ENCODE results near the gene B4GALNT3. TPM values are rescaled to one million over a fixed set of nuclear protein-coding genes. Genes with fewer than 3 reads are reported as not detected.
A peak's percentile ranks its signal among the peaks of the same experiment; 100 is the strongest.

The B4GALNT3 gene
- total RNA-seq, 4 donors from 2014 or later: under 0.01 to 0.80 (median 0.36) TPM

DNA sequence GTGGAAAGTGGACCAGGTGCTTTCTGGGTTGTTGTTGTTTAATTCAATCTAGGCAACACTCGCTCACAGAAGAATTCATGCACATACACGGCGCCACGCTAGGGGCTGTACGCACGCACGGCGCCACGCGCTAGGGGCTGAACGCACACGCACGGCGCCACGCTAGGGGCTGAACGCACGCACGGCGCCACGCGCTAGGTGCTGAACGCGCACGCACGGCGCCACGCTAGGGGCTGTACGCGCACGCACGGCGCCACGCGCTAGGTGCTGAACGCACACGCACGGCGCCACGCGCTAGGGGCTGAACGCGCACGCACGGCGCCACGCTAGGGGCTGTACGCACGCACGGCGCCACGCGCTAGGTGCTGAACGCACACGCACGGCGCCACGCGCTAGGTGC lies 149.2 kb downstream of the B4GALNT3 start:
- intact Hi-C loops (cut with DNase I): no loop called here
- 96% methylated on average over 57 of the region's 58 CpGs for WGBS

DNA sequence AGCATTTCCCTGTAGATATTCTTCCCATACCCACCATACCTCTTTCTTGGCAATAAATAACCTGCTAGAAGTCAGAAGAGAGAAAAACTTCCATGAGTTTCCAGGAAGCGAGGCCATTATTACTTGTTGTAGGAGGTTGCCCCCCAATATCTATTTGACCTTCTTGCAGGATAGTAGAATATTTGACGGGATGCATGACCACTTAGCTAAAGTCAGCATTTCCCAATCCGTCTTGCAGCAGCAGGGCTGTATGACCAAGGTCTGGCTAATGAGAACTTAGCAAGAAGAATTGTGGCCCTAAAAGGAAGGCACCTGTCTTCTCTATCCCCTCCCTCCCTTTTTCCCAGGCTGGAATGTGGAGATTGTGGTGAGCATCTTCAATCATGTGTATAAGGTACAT lies 152.0 kb downstream of the B4GALNT3 start:
- H3K36me3 ChIP-seq: no peaks in the 10 kb centered on the region
- H3K27me3 ChIP-seq: no peaks in the 10 kb centered on the region
- no peak overlapping the region for H3K27ac ChIP-seq (replicated peaks in 1 of 4)
- no peak overlapping the region for H3K4me3 ChIP-seq
- H3K4me1 ChIP-seq: peaks cover 17 to 53% (median 45%) of the 10 kb centered on the region in 4 donors
- H3K9me3 ChIP-seq: no peaks in the 10 kb centered on the region
- intact Hi-C loops (cut with DNase I): no loop called here
- DNase-seq (ENCODE audit: extremely low spot score): no peak
- TF ChIP-seq POLR2A (IDR thresholded peaks at IDR 0.05; ENCODE audit: low read depth): no peak
- TF ChIP-seq, protein P1, sequence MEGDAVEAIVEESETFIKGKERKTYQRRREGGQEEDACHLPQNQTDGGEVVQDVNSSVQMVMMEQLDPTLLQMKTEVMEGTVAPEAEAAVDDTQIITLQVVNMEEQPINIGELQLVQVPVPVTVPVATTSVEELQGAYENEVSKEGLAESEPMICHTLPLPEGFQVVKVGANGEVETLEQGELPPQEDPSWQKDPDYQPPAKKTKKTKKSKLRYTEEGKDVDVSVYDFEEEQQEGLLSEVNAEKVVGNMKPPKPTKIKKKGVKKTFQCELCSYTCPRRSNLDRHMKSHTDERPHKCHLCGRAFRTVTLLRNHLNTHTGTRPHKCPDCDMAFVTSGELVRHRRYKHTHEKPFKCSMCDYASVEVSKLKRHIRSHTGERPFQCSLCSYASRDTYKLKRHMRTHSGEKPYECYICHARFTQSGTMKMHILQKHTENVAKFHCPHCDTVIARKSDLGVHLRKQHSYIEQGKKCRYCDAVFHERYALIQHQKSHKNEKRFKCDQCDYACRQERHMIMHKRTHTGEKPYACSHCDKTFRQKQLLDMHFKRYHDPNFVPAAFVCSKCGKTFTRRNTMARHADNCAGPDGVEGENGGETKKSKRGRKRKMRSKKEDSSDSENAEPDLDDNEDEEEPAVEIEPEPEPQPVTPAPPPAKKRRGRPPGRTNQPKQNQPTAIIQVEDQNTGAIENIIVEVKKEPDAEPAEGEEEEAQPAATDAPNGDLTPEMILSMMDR (IDR thresholded peaks at IDR 0.05): no peak
- no peak for TF ChIP-seq POLR2AphosphoS5 (IDR thresholded peaks at IDR 0.05)
- no peak for TF ChIP-seq EP300 (IDR thresholded peaks at IDR 0.05)
- 93% methylated on average over 3 of the region's 3 CpGs for WGBS

More for the DNA sequence above, 149.2 kb downstream of the B4GALNT3 start:
- DNase-seq (ENCODE audit: extremely low spot score): no peak
- no peaks in the 10 kb centered on the region for H3K27me3 ChIP-seq
- no peaks in the 10 kb centered on the region for H3K9me3 ChIP-seq
- no peaks in the 10 kb centered on the region for H3K36me3 ChIP-seq
- TF ChIP-seq EP300 (IDR thresholded peaks at IDR 0.05) (no peak), POLR2AphosphoS5 (IDR thresholded peaks at IDR 0.05) (no peak), POLR2A (IDR thresholded peaks at IDR 0.05; ENCODE audit: low read depth) (no peak)
- TF ChIP-seq, protein P1 (IDR thresholded peaks at IDR 0.05): no peak
- peaks cover 14 to 30% (median 28%) of the 10 kb centered on the region in 4 donors for H3K4me1 ChIP-seq
- H3K27ac ChIP-seq (replicated peaks in 1 of 4): peak overlapping the region in 1 of 4 donors; percentile 6
- no peak overlapping the region for H3K4me3 ChIP-seq

DNA sequence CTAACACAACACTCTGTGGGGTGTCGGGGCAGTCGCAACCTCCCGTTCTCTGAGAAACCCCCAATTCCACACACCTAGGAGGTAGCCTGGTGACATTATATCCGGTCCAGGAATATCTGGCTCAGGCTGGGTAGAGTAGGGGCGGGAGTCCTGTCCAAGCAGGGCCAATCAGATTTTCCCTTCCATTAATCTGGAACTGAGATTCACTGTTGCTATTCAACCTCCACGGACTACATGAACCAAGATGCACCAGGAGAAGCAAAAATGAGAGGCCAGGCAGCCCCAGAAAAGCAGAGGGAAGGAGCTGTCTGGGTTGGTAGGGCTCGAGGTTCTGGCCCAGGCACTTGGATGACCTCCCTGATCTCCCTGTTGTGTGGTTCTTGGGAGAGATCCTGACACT lies 152.6 kb downstream of the B4GALNT3 start:
- 78% methylated on average over 5 of the region's 7 CpGs for WGBS
- DNase-seq (ENCODE audit: extremely low spot score): no peak
- Histone ChIP-seq H3K36me3 (no peaks in the 10 kb centered on the region), H3K4me3 (no peak overlapping the region), H3K9me3 (no peaks in the 10 kb centered on the region), H3K4me1 (peaks cover 17 to 55% (median 45%) of the 10 kb centered on the region in 4 donors), H3K27me3 (no peaks in the 10 kb centered on the region), H3K27ac (replicated peaks in 1 of 4) (no peak overlapping the region)
- intact Hi-C loops (cut with DNase I): no loop called here
- TF ChIP-seq, protein P1 (IDR thresholded peaks at IDR 0.05): no peak

DNA sequence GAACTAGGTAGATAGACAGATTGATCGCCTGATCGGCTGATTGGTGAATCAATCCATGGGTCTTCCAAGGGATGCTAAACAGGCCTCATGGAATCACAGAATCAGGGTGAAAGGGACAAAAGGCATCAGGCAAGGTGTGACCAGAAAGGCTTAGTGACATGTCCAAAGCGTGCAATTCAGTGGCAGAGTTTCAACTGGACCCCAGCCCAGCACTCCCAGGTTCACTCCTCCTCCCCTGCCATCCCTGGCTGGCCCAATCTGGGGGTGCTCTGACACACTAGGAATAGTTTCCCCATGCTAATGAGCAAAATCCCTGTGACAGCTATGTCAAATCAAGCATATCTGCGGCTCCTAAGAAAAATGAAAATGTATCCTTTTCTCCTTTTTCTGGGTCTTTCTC lies 153.1 kb downstream of the B4GALNT3 start:
- no peak for DNase-seq (ENCODE audit: extremely low spot score)
- no peaks in the 10 kb centered on the region for H3K36me3 ChIP-seq
- 96% methylated on average over 4 of the region's 4 CpGs for WGBS
- no peaks in the 10 kb centered on the region for H3K9me3 ChIP-seq
- H3K4me1 ChIP-seq: peaks cover 12 to 55% (median 41%) of the 10 kb centered on the region in 4 donors
- no peak overlapping the region for H3K4me3 ChIP-seq
- TF ChIP-seq POLR2AphosphoS5 (IDR thresholded peaks at IDR 0.05) (no peak), EP300 (IDR thresholded peaks at IDR 0.05) (no peak), POLR2A (IDR thresholded peaks at IDR 0.05; ENCODE audit: low read depth) (no peak)
- TF ChIP-seq, protein P1 (IDR thresholded peaks at IDR 0.05): no peak
- H3K27me3 ChIP-seq: no peaks in the 10 kb centered on the region
- intact Hi-C loops (cut with DNase I): no loop called here
- H3K27ac ChIP-seq (replicated peaks in 1 of 4): no peak overlapping the region

Small RNA genes within 50 kb of the gene (small RNA-seq; reads per million reads assigned to genes)
- gene RNU7-103P: 0 reads per million in 3 donors

Other genes with a start within 250 kb of the B4GALNT3 start
- under 1 TPM in 3 of 4 donors, not detected in 1; 0.17 to 0.78 (median 0.34) TPM for gene SLC6A12, start 245.8 kb upstream of the B4GALNT3 start, total RNA-seq
- gene SLC6A13, start 197.1 kb upstream of the B4GALNT3 start, total RNA-seq: not detected
- gene KDM5A, start 70.6 kb upstream of the B4GALNT3 start, total RNA-seq: 10 to 100 TPM; 33.6 to 46.1 (median 39.1) TPM
- 1 to 10 TPM; 3.8 to 7.1 (median 5.0) TPM for gene CCDC77, start 58.3 kb upstream of the B4GALNT3 start, total RNA-seq
- gene NINJ2, start 203.5 kb downstream of the B4GALNT3 start, total RNA-seq: 10 to 100 TPM in 1 of 4 donors, 1 to 10 TPM in 3; 2.9 to 11.1 (median 7.1) TPM